CD14-positive monocyte (primary cell): ENCODE data around the gene ZNF546. TPM values are rescaled to one million over a fixed set of nuclear protein-coding genes. Genes with fewer than 3 reads are reported as not detected.

Source experiments
- DNase-seq, 3 donors: peaks; one replicate each; pipeline ENCODE4 v3.0.0-alpha.2; 2011 to 2022
- H2AFZ ChIP-seq: 2 replicates; pipeline ENCODE4 v1.6.0; 2012; ENCODE audit warnings: mild to moderate bottlenecking, low read depth, low read length, inconsistent platforms; ENCODE audit not compliant: insufficient read depth, poor library complexity, severe bottlenecking
- H3K27ac ChIP-seq, 2 donors: 1 replicate in 1 of 2; 2 replicates in 1 of 2; pipeline ENCODE4 v1.5.1; 2012 to 2013; ENCODE audit warnings: low read length in 2 of 2, control low read depth in 1 of 2, inconsistent platforms in 1 of 2, low read depth in 1 of 2, mild to moderate bottlenecking in 1 of 2
- H3K27me3 ChIP-seq, 2 donors: one replicate each; pipeline versions ENCODE4 v1.6.0 to v1.6.1; 2011 to 2013; ENCODE audit warnings: low read length in 2 of 2; ENCODE audit not compliant: control insufficient read depth in 2 of 2, insufficient read depth in 2 of 2
- H3K36me3 ChIP-seq, 2 donors: replicated peaks in 1 of 2; 1 replicate in 1 of 2; 2 replicates in 1 of 2; pipeline versions ENCODE4 v1.5.1 to v1.6.1; 2012 to 2013; ENCODE audit warnings: low read length in 2 of 2, control low read depth in 1 of 2, inconsistent platforms in 1 of 2, mild to moderate bottlenecking in 1 of 2; ENCODE audit not compliant: insufficient read depth in 2 of 2, control insufficient read depth in 1 of 2
- H3K4me1 ChIP-seq, 2 donors: 1 replicate in 1 of 2; 2 replicates in 1 of 2; pipeline versions ENCODE4 v1.5.1 to v1.6.1; 2012 to 2013; ENCODE audit warnings: low read length in 2 of 2, control low read depth in 1 of 2, inconsistent platforms in 1 of 2, mild to moderate bottlenecking in 1 of 2, moderate library complexity in 1 of 2; ENCODE audit not compliant: insufficient read depth in 2 of 2, control insufficient read depth in 1 of 2
- H3K4me2 ChIP-seq: replicated peaks from 2 replicates; pipeline ENCODE3; 2012; ENCODE audit warnings: low read length, moderate library complexity, mild to moderate bottlenecking; ENCODE audit not compliant: poor library complexity, severe bottlenecking; ENCODE audit errors: extremely low read depth
- H3K4me3 ChIP-seq, 3 experiments: fragments of 200-600 bp in 1 of 3; sonication (generic) in 1 of 3; replicated peaks in 1 of 3; 1 replicate in 2 of 3; 2 replicates in 1 of 3; pipeline ENCODE4 v1.5.1; 2011 to 2013; ENCODE audit warnings: low read length in 3 of 3, mild to moderate bottlenecking in 3 of 3, control low read depth in 2 of 3, low read depth in 2 of 3, inconsistent platforms in 1 of 3, moderate library complexity in 1 of 3
- H3K79me2 ChIP-seq: 2 replicates; pipeline ENCODE4 v1.6.0; 2012; ENCODE audit warnings: mild to moderate bottlenecking, control low read depth, inconsistent platforms, low read length, moderate library complexity; ENCODE audit not compliant: insufficient read depth
- H3K9ac ChIP-seq: 2 replicates; pipeline ENCODE4 v1.6.0; 2017; ENCODE audit warnings: low read length, mild to moderate bottlenecking; ENCODE audit not compliant: insufficient read depth, poor library complexity, severe bottlenecking
- H3K9me3 ChIP-seq, 2 donors: replicated peaks in 1 of 2; 1 replicate in 1 of 2; 2 replicates in 1 of 2; pipeline versions ENCODE4 v1.5.1 to v1.6.1; 2012 to 2013; ENCODE audit warnings: low read length in 2 of 2, control low read depth in 1 of 2; ENCODE audit not compliant: control insufficient read depth in 1 of 2, insufficient read depth in 1 of 2
- H4K20me1 ChIP-seq: 2 replicates; pipeline ENCODE4 v1.6.0; 2012; ENCODE audit warnings: mild to moderate bottlenecking, low read length, control low read depth, moderate library complexity; ENCODE audit not compliant: insufficient read depth
- H3K27ac Mint-ChIP-seq, 7 donors: one replicate each; pipeline ENCODE4 v1.8.0; 2020; ENCODE audit warnings: mild to moderate bottlenecking in 7 of 7, mixed read lengths in 7 of 7, moderate library complexity in 6 of 7, inconsistent platforms in 2 of 7
- H3K27me3 Mint-ChIP-seq, 3 donors: one replicate each; pipeline ENCODE4 v1.8.0; 2021 to 2022; ENCODE audit warnings: low read depth in 3 of 3, mild to moderate bottlenecking in 3 of 3, mixed read lengths in 3 of 3, moderate library complexity in 3 of 3, inconsistent platforms in 1 of 3
- H3K36me3 Mint-ChIP-seq, 2 donors: one replicate each; pipeline ENCODE4 v1.8.0; 2020; ENCODE audit warnings: mixed read lengths in 2 of 2, inconsistent platforms in 1 of 2, mild to moderate bottlenecking in 1 of 2
- H3K4me1 Mint-ChIP-seq: one replicate; pipeline ENCODE4 v1.8.0; 2020; ENCODE audit warnings: mild to moderate bottlenecking, mixed read lengths
- H3K4me3 Mint-ChIP-seq, 2 donors: one replicate each; pipeline ENCODE4 v1.8.0; 2020; ENCODE audit warnings: mild to moderate bottlenecking in 2 of 2, mixed read lengths in 2 of 2, moderate library complexity in 1 of 2
- H3K9me3 Mint-ChIP-seq, 7 donors: one replicate each; pipeline ENCODE4 v1.8.0; 2020 to 2022; ENCODE audit warnings: mixed read lengths in 7 of 7, mild to moderate bottlenecking in 6 of 7, moderate library complexity in 6 of 7, inconsistent platforms in 2 of 7
- CTCF ChIP-seq: fragments of 200-600 bp; IDR thresholded peaks from one replicate; pipeline ENCODE4 v1.8.0; 2022; ENCODE audit warnings: antibody characterized with exemption, mild to moderate bottlenecking
- WGBS: methylation state at CpG from one replicate; pipeline ENCODE4 v1.1.5; 2013; ENCODE audit warnings: missing lambda C conversion rate; ENCODE audit not compliant: insufficient coverage; 5-methylcytosine and 5-hydroxymethylcytosine counted together
- intact Hi-C, 2 donors: fragments of 100-400 bp; cut with micrococcal nuclease; formaldehyde crosslinking; loops; one replicate each; pipeline versions ENCODE4 v1.15.0 to v1.15.1; 2023
- polyA plus RNA-seq, 3 donors: library from polyadenylated mRNA; depleted of rRNA in 1 of 3; unstranded in 2 of 3; stranded (reverse) in 1 of 3; fragments of 300-500 nt in 2 of 3; fragments of >200 nt in 1 of 3; fragmentation: Illumina TruSeq in 2 of 3; gene quantifications; 1 replicate in 2 of 3; 2 replicates in 1 of 3; pipeline ENCODE4 v1.2.3, GENCODE V29; 2012 to 2021

Gene ZNF546
- polyA plus RNA-seq, 3 donors = 1.3 to 2.3 (median 1.4) TPM

GRCh38 chr19:39996218-39996810 lies 546 bp upstream of the ZNF546 start:
- H3K36me3 Mint-ChIP-seq = peaks cover 2 to 4% of the 10 kb centered on the region in 2 donors
- H3K9me3 Mint-ChIP-seq = peaks cover 2 to 13% (median 7%) of the 10 kb centered on the region in 7 donors
- Histone ChIP-seq H3K4me3 (peak overlapping the region; percentile 64 to 82 (median 74)), H3K9me3 (peaks cover 6 to 8% of the 10 kb centered on the region in 2 donors), H3K79me2 (peaks cover 12% of the 10 kb centered on the region), H3K36me3 (no peaks in the 10 kb centered on the region), H3K4me1 (peaks cover 13 to 20% of the 10 kb centered on the region in 2 donors), H4K20me1 (no peaks in the 10 kb centered on the region), H3K9ac (peak overlapping the region; percentile 77), H3K27ac (peak overlapping the region; percentile 65 to 88), H3K4me2 (peak overlapping the region; percentile 76), H3K27me3 (no peaks in the 10 kb centered on the region), H2AFZ (peak overlapping the region; percentile 93)
- 11% methylated on average over 19 of the region's 19 CpGs for WGBS
- peak overlapping the region; percentile 82 to 96 (median 89) for H3K27ac Mint-ChIP-seq
- H3K4me1 Mint-ChIP-seq = peaks cover 22% of the 10 kb centered on the region
- no peak for TF ChIP-seq CTCF
- H3K27me3 Mint-ChIP-seq = peaks cover 0 to 3% (median 2%) of the 10 kb centered on the region in 3 donors
- DNase-seq = peak; percentile 43 to 80 (median 63)
- peak overlapping the region; percentile 90 to 97 for H3K4me3 Mint-ChIP-seq
- intact Hi-C loops = no loop called here

- DNase-seq = no peak
- H3K4me3 ChIP-seq = peak overlapping the region; percentile 64 to 82 (median 74)
- peaks cover 12% of the 10 kb centered on the region for H3K79me2 ChIP-seq
- Mint-ChIP-seq H3K4me1 (peaks cover 22% of the 10 kb centered on the region), H3K27me3 (peaks cover 0 to 3% (median 2%) of the 10 kb centered on the region in 3 donors), H3K4me3 (peak overlapping the region; percentile 90 to 97), H3K27ac (peak overlapping the region in 6 of 7 donors; percentile 82 to 96 (median 88)), H3K36me3 (peaks cover 2 to 4% of the 10 kb centered on the region in 2 donors), H3K9me3 (peaks cover 2 to 13% (median 7%) of the 10 kb centered on the region in 7 donors)
- 100% methylated on average over 2 of the region's 5 CpGs for WGBS
- peaks cover 6 to 8% of the 10 kb centered on the region in 2 donors for H3K9me3 ChIP-seq
- H2AFZ ChIP-seq = peak overlapping the region; percentile 93
- H3K36me3 ChIP-seq = no peaks in the 10 kb centered on the region
- H3K27me3 ChIP-seq = no peaks in the 10 kb centered on the region
- peak overlapping the region; percentile 76 for H3K4me2 ChIP-seq
- H4K20me1 ChIP-seq = no peaks in the 10 kb centered on the region
- H3K27ac ChIP-seq = peak overlapping the region; percentile 65 to 88
- peaks cover 13 to 20% of the 10 kb centered on the region in 2 donors for H3K4me1 ChIP-seq
- H3K9ac ChIP-seq = peak overlapping the region; percentile 77
- no peak for TF ChIP-seq CTCF
- intact Hi-C loops = no loop called here
Observed at GRCh38 chr19:39997638-39998216, 867 bp downstream of the ZNF546 start.
